Uterus (tissue), 2 donors: ENCODE data around the gene CYSLTR2.

ENCODE experiments used
- CTCF ChIP-seq, 4 experiments: fragments of 200-600 bp in 2 of 4; fragments of 450-650 bp in 2 of 4; sonication (generic) in 2 of 4; IDR thresholded peaks; one replicate each; pipeline ENCODE4 v1.5.1; 2016 to 2019; ENCODE audit warnings: antibody characterized with exemption in 4 of 4, mild to moderate bottlenecking in 2 of 4, moderate library complexity in 1 of 4
- POLR2A ChIP-seq, 2 donors: fragments of 450-650 bp; IDR thresholded peaks; one replicate each; pipeline ENCODE4 v1.6.1; 2016; ENCODE audit warnings: antibody characterized with exemption in 2 of 2, mild to moderate bottlenecking in 1 of 2, moderate library complexity in 1 of 2

DNA sequence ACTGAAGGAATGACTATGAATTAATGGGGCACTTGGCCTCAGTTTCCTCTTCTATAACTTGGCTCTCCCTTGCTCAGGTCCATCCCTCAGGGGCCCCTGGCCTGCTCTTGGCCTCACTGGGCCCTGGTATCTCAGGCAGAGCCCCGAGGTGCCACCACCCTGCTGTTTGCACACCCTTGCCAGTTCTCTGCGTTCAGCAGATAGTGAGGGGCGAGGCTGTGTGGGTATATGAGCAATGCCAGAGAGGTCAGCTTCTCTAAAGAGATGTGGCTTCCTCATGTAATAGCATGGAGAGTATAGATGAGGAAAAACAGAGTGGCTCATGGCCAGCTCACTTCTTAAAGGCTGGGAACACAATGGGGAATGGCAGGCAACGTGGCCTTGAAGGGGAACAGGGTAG is 76.1 kb downstream of the CYSLTR2 start:
- TF ChIP-seq CTCF (IDR thresholded peaks at IDR 0.05) (no peak), POLR2A (IDR thresholded peaks at IDR 0.05) (no peak)
